Activated CD8-positive, alpha-beta T cell treated with anti-CD3 and anti-CD28 coated beads, Interleukin-2, amount 10 ng/mL, durations not matched to agents 7 days and 5 days (primary cell): ENCODE measurements around the gene SCAF4. TPM values are rescaled to one million over a fixed set of nuclear protein-coding genes. Genes with fewer than 3 reads are reported as not detected.

Experiments
- ATAC-seq: fragments of 150-1000 bp; cut with Tn5 transposase; one replicate; pipeline ENCODE4 v1.10.0; 2021; ENCODE audit warnings: moderate library complexity
- CTCF ChIA-PET: fragments of 350-600 bp; sonication (Branson Sonifier 250); formaldehyde crosslinking; loops from one replicate; lab custom pipeline; 2021; ENCODE audit warnings: antibody characterized with exemption; lab: Charles Lee
- POLR2A ChIA-PET: fragments of 350-600 bp; sonication (Branson Sonifier 250); formaldehyde crosslinking; loops from one replicate; lab custom pipeline; 2021; ENCODE audit warnings: antibody characterized with exemption; lab: Charles Lee
- DNase-seq: peaks from one replicate; pipeline ENCODE4 v3.0.0-alpha.2; 2020
- H3K27ac Mint-ChIP-seq: one replicate; pipeline ENCODE4 v1.8.0; 2021; ENCODE audit warnings: mild to moderate bottlenecking, mixed read lengths
- H3K27me3 Mint-ChIP-seq: one replicate; pipeline ENCODE4 v1.8.0; 2021; ENCODE audit warnings: low read depth, mixed read lengths
- H3K36me3 Mint-ChIP-seq: one replicate; pipeline ENCODE4 v1.8.0; 2021; ENCODE audit warnings: low read depth, mixed read lengths
- H3K4me1 Mint-ChIP-seq: one replicate; pipeline ENCODE4 v1.8.0; 2021; ENCODE audit warnings: low read depth, mixed read lengths
- H3K4me3 Mint-ChIP-seq: one replicate; pipeline ENCODE4 v1.8.0; 2021; ENCODE audit warnings: mild to moderate bottlenecking, mixed read lengths
- H3K9me3 Mint-ChIP-seq: one replicate; pipeline ENCODE4 v1.8.0; 2022; ENCODE audit warnings: mixed read lengths; ENCODE audit not compliant: insufficient read depth
- total RNA-seq, 2 experiments: library from RNA; stranded (reverse); gene quantifications; one replicate each; pipeline ENCODE4 v1.2.3, GENCODE V29; 2021

SCAF4 gene
- total RNA-seq, 2 experiments from 2014 or later = 53.2 TPM

GRCh38 chr21:31707499-31707898, 24.4 kb downstream of the SCAF4 start:
- peaks cover 21% of the 10 kb centered on the region for H3K36me3 Mint-ChIP-seq
- H3K4me3 Mint-ChIP-seq = no peak overlapping the region
- DNase-seq (no peak), ATAC-seq (no peak)
- ChIA-PET POLR2A (no interaction called here), CTCF (interaction anchor here (0.6 kb wide), 1 partner anchor 240 kb away, joined by 3 read pairs; no protein-coding TSS in a partner anchor)
- H3K27me3 Mint-ChIP-seq = no peaks in the 10 kb centered on the region
- H3K27ac Mint-ChIP-seq = no peak overlapping the region
- H3K9me3 Mint-ChIP-seq = no peaks in the 10 kb centered on the region
- peaks cover 19% of the 10 kb centered on the region for H3K4me1 Mint-ChIP-seq

GRCh38 chr21:31706562-31706961, 25.4 kb downstream of the SCAF4 start:
- Mint-ChIP-seq H3K4me1 (peaks cover 19% of the 10 kb centered on the region), H3K27me3 (no peaks in the 10 kb centered on the region), H3K36me3 (peaks cover 27% of the 10 kb centered on the region), H3K9me3 (no peaks in the 10 kb centered on the region), H3K27ac (no peak overlapping the region), H3K4me3 (no peak overlapping the region)
- DNase-seq (no peak), ATAC-seq (no peak)
- ChIA-PET CTCF (no interaction called here), POLR2A (interaction anchor here (0.7 to 0.9 kb wide), 2 partner anchors 17 to 25 kb away, joined by 3 to 4 read pairs; no protein-coding TSS in a partner anchor)

- ChIA-PET CTCF (no interaction called here), POLR2A (no interaction called here)
- H3K27ac Mint-ChIP-seq = no peak overlapping the region
- DNase-seq = no peak
- peaks cover 56% of the 10 kb centered on the region for H3K36me3 Mint-ChIP-seq
- no peaks in the 10 kb centered on the region for H3K9me3 Mint-ChIP-seq
- H3K4me1 Mint-ChIP-seq = peaks cover 3% of the 10 kb centered on the region
- H3K27me3 Mint-ChIP-seq = no peaks in the 10 kb centered on the region
- H3K4me3 Mint-ChIP-seq = no peak overlapping the region
- no peak for ATAC-seq
Measured at GRCh38 chr21:31700040-31700439, 31.9 kb downstream of the SCAF4 start.

GRCh38 chr21:31698461-31698860, 33.5 kb downstream of the SCAF4 start:
- no peaks in the 10 kb centered on the region for H3K9me3 Mint-ChIP-seq
- no peak for DNase-seq
- peaks cover 59% of the 10 kb centered on the region for H3K36me3 Mint-ChIP-seq
- no peak for ATAC-seq
- no peak overlapping the region for H3K27ac Mint-ChIP-seq
- no peaks in the 10 kb centered on the region for H3K27me3 Mint-ChIP-seq
- ChIA-PET POLR2A (no interaction called here), CTCF (no interaction called here)
- peaks cover 3% of the 10 kb centered on the region for H3K4me1 Mint-ChIP-seq
- H3K4me3 Mint-ChIP-seq = no peak overlapping the region

- ChIA-PET CTCF (interaction anchor here (0.8 kb wide), 1 partner anchor 9 kb away, joined by 3 read pairs; no protein-coding TSS in a partner anchor), POLR2A (no interaction called here)
- Mint-ChIP-seq H3K27me3 (no peaks in the 10 kb centered on the region), H3K36me3 (peaks cover 57% of the 10 kb centered on the region), H3K9me3 (no peaks in the 10 kb centered on the region), H3K4me3 (no peak overlapping the region), H3K4me1 (peaks cover 3% of the 10 kb centered on the region), H3K27ac (peak overlapping the region; percentile 22)
- DNase-seq (no peak), ATAC-seq (no peak)
Measured at GRCh38 chr21:31696424-31696823, 35.5 kb downstream of the SCAF4 start.

GRCh38 chr21:31693222-31693621, 38.7 kb downstream of the SCAF4 start:
- H3K4me1 Mint-ChIP-seq = peaks cover 3% of the 10 kb centered on the region
- no peaks in the 10 kb centered on the region for H3K27me3 Mint-ChIP-seq
- no peak overlapping the region for H3K27ac Mint-ChIP-seq
- no peak for DNase-seq
- ATAC-seq = no peak
- ChIA-PET CTCF (no interaction called here), POLR2A (no interaction called here)
- no peak overlapping the region for H3K4me3 Mint-ChIP-seq
- H3K9me3 Mint-ChIP-seq = no peaks in the 10 kb centered on the region
- H3K36me3 Mint-ChIP-seq = peaks cover 60% of the 10 kb centered on the region

GRCh38 chr21:31688603-31689368, 43.1 kb downstream of the SCAF4 start:
- peaks cover 70% of the 10 kb centered on the region for H3K36me3 Mint-ChIP-seq
- ATAC-seq (no peak), DNase-seq (no peak)
- no peak overlapping the region for H3K27ac Mint-ChIP-seq
- CTCF ChIA-PET = interaction anchor here (0.8 to 1.2 kb wide), 2 partner anchors 13 to 22 kb away, joined by 3 read pairs; no protein-coding TSS in a partner anchor
- POLR2A ChIA-PET = interaction anchor here (1.5 kb wide), 1 partner anchor 20 kb away, joined by 3 read pairs; no protein-coding TSS in a partner anchor
- H3K27me3 Mint-ChIP-seq = no peaks in the 10 kb centered on the region
- H3K9me3 Mint-ChIP-seq = no peaks in the 10 kb centered on the region
- H3K4me3 Mint-ChIP-seq = no peak overlapping the region
- no peaks in the 10 kb centered on the region for H3K4me1 Mint-ChIP-seq

- peaks cover 70% of the 10 kb centered on the region for H3K36me3 Mint-ChIP-seq
- POLR2A ChIA-PET = no interaction called here
- CTCF ChIA-PET = interaction anchor here (1.2 kb wide), 1 partner anchor 9 kb away, joined by 3 read pairs; no protein-coding TSS in a partner anchor
- ATAC-seq (no peak), DNase-seq (no peak)
- H3K27ac Mint-ChIP-seq = no peak overlapping the region
- H3K4me1 Mint-ChIP-seq = no peaks in the 10 kb centered on the region
- H3K4me3 Mint-ChIP-seq = no peak overlapping the region
- H3K9me3 Mint-ChIP-seq = no peaks in the 10 kb centered on the region
- H3K27me3 Mint-ChIP-seq = no peaks in the 10 kb centered on the region
Measured at GRCh38 chr21:31687108-31687507, 44.8 kb downstream of the SCAF4 start.

- ChIA-PET POLR2A (no interaction called here), CTCF (no interaction called here)
- Mint-ChIP-seq H3K27me3 (no peaks in the 10 kb centered on the region), H3K4me3 (no peak overlapping the region), H3K9me3 (no peaks in the 10 kb centered on the region), H3K4me1 (no peaks in the 10 kb centered on the region), H3K27ac (no peak overlapping the region), H3K36me3 (peaks cover 71% of the 10 kb centered on the region)
- no peak for ATAC-seq
- no peak for DNase-seq
Measured at GRCh38 chr21:31686272-31686915, 45.5 kb downstream of the SCAF4 start.

- DNase-seq (no peak), ATAC-seq (no peak)
- Mint-ChIP-seq H3K27ac (no peak overlapping the region), H3K36me3 (peaks cover 65% of the 10 kb centered on the region), H3K9me3 (no peaks in the 10 kb centered on the region), H3K4me3 (no peak overlapping the region), H3K4me1 (no peaks in the 10 kb centered on the region), H3K27me3 (no peaks in the 10 kb centered on the region)
- ChIA-PET CTCF (no interaction called here), POLR2A (no interaction called here)
Measured at GRCh38 chr21:31684918-31685317, 47.0 kb downstream of the SCAF4 start.

GRCh38 chr21:31683029-31683428, 48.9 kb downstream of the SCAF4 start:
- Mint-ChIP-seq H3K27me3 (no peaks in the 10 kb centered on the region), H3K27ac (no peak overlapping the region), H3K9me3 (no peaks in the 10 kb centered on the region), H3K36me3 (peaks cover 60% of the 10 kb centered on the region), H3K4me3 (no peak overlapping the region), H3K4me1 (no peaks in the 10 kb centered on the region)
- ChIA-PET POLR2A (no interaction called here), CTCF (no interaction called here)
- DNase-seq (no peak), ATAC-seq (no peak)

GRCh38 chr21:31682620-31683019, 49.3 kb downstream of the SCAF4 start:
- Mint-ChIP-seq H3K4me3 (no peak overlapping the region), H3K4me1 (no peaks in the 10 kb centered on the region), H3K36me3 (peaks cover 58% of the 10 kb centered on the region), H3K27ac (no peak overlapping the region), H3K27me3 (no peaks in the 10 kb centered on the region), H3K9me3 (no peaks in the 10 kb centered on the region)
- ATAC-seq = no peak
- DNase-seq = no peak
- ChIA-PET POLR2A (no interaction called here), CTCF (no interaction called here)
